HepG2 (cell line): ENCODE measurements around the gene NOL4L. TPM values are rescaled to one million over a fixed set of nuclear protein-coding genes. Genes with fewer than 3 reads are reported as not detected.

Experiments used
- ATF1 ChIP-seq: IDR thresholded peaks from 2 replicates; pipeline ENCODE4 v1.6.1; 2016; ENCODE audit warnings: mild to moderate bottlenecking, control low read depth
- ATM ChIP-seq: fragments of 450-650 bp; IDR thresholded peaks from 2 replicates; pipeline ENCODE4 v1.7.1; 2017; ENCODE audit warnings: mild to moderate bottlenecking, borderline replicate concordance
- CREBL2 ChIP-seq: sonication (generic); formaldehyde crosslinking; IDR thresholded peaks from 2 replicates; pipeline ENCODE4 v1.8.1; 2023; ENCODE audit warnings: missing genetic modification reagents, mild to moderate bottlenecking, borderline replicate concordance
- DMTF1 ChIP-seq: sonication (generic); formaldehyde crosslinking; IDR thresholded peaks from 2 replicates; pipeline ENCODE4 v1.4.0; 2020; ENCODE audit warnings: mild to moderate bottlenecking, missing genetic modification reagents
- FLYWCH1 ChIP-seq: sonication (generic); formaldehyde crosslinking; IDR thresholded peaks from 2 replicates; pipeline ENCODE4 v1.8.1; 2023; ENCODE audit warnings: mild to moderate bottlenecking, missing genetic modification reagents
- NFYC ChIP-seq: IDR thresholded peaks from 2 replicates; pipeline ENCODE4 v1.6.1; 2016; ENCODE audit warnings: missing genetic modification reagents, missing compliant biosample characterization
- SALL1 ChIP-seq: sonication (generic); formaldehyde crosslinking; IDR thresholded peaks from 2 replicates; pipeline ENCODE4 v1.8.0; 2022; ENCODE audit warnings: mild to moderate bottlenecking, missing genetic modification reagents
- SKI ChIP-seq: fragments of 450-650 bp; IDR thresholded peaks from one replicate; pipeline ENCODE4 v1.6.1; 2018; ENCODE audit warnings: mild to moderate bottlenecking; ENCODE audit not compliant: partially characterized antibody
- ZNF124 ChIP-seq: sonication (generic); formaldehyde crosslinking; IDR thresholded peaks from 2 replicates; pipeline ENCODE4 v1.4.0; 2020; ENCODE audit warnings: missing genetic modification reagents
- ZNF614 ChIP-seq: IDR thresholded peaks from 2 replicates; pipeline ENCODE4 v1.6.1; 2018; ENCODE audit warnings: missing biosample characterization, missing genetic modification reagents, inconsistent platforms, borderline replicate concordance
- ZNF619 ChIP-seq: sonication (generic); formaldehyde crosslinking; IDR thresholded peaks from 2 replicates; pipeline ENCODE4 v1.4.0; 2020; ENCODE audit warnings: mild to moderate bottlenecking, missing genetic modification reagents
- ZNF747 ChIP-seq: sonication (generic); formaldehyde crosslinking; IDR thresholded peaks from 2 replicates; pipeline ENCODE4 v1.8.1; 2023; ENCODE audit warnings: missing genetic modification reagents, mild to moderate bottlenecking, borderline replicate concordance
- ZNF776 ChIP-seq: sonication (generic); formaldehyde crosslinking; IDR thresholded peaks from 2 replicates; pipeline ENCODE4 v1.4.0; 2020; ENCODE audit warnings: mild to moderate bottlenecking, missing genetic modification reagents
- polyA plus RNA-seq, 8 experiments: library from polyadenylated mRNA; depleted of rRNA in 3 of 8; stranded (reverse) in 7 of 8; unstranded in 1 of 8; fragments of >200 nt; fragmentation: Illumina TruSeq in 4 of 8; extraction: Trizol in 4 of 8; gene quantifications; 2 replicates each; pipeline versions ENCODE4 v1.2.1 to v1.2.3, GENCODE V29; 2011 to 2016; ENCODE audit warnings: low read depth in 4 of 8, missing spikeins in 1 of 8, mixed read lengths in 1 of 8; ENCODE audit not compliant: insufficient read depth in 1 of 8
- total RNA-seq, 5 experiments: library from RNA; depleted of rRNA; stranded (reverse); fragments of >200 nt; fragmentation: Illumina TruSeq; extraction: Trizol; gene quantifications; 2 replicates each; pipeline ENCODE4 v1.2.3, GENCODE V29; 2016; ENCODE audit warnings: low read depth in 1 of 5
- TF ChIP-seq, protein P1 (sequence below): sonication (generic); formaldehyde crosslinking; IDR thresholded peaks from 2 replicates; pipeline ENCODE4 v1.5.0; 2020; ENCODE audit warnings: mild to moderate bottlenecking, missing genetic modification reagents, borderline replicate concordance
- TF ChIP-seq, protein P2 (sequence below): sonication (generic); formaldehyde crosslinking; IDR thresholded peaks from 2 replicates; pipeline ENCODE4 v1.4.0; 2020; ENCODE audit warnings: missing genetic modification reagents

The NOL4L gene
- total and polyA plus RNA-seq, 2 of the 13 experiments (the other 11 are each of a cell fraction or from before 2014, with no cell fraction given): 16.6 to 35.4 TPM

DNA sequence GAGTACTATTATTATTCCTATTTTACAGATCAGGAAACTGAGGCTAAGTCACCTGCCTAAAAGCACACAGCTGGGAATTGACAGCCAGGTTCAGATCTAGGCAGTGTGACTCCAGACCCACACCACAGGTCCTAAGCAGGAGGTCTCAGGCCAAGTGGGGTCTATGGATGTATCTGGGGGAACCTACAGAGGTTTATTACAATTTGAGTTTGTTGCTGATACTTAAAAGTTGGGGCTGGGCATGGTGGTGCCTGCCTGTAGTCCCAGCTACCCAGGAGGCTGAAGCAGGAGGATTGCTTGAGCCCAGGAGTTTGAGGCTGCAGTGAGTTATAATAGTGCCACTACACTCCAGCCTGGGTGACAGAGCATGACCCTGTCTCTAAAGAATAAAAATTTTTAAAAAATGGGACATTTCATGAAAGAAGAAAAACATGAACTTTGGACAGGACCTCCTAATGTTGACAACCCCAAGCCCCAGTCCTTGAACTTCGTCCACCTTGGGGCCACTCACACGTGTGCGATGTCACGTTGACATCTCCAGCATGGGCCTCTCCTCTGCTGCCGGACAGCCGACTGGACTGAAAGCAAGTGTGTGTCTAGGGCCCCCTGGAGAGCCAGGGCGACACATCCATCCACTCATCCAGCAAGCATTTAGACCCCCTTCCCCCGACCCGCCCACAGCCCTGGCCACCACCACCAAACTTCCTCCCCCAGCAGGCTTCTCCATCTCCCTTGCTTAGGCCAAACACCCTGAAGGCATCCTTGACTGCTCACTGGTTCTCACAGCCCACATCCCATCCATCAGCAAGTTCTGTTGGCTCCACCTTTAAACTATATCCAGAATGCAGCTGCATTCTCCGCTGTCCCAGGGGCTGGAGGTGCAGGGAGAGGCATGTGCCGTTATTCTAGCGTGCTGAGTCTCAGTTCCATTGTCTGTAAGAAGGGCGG, 40.0 kb downstream of the NOL4L start (continued):
- TF ChIP-seq, protein P1, sequence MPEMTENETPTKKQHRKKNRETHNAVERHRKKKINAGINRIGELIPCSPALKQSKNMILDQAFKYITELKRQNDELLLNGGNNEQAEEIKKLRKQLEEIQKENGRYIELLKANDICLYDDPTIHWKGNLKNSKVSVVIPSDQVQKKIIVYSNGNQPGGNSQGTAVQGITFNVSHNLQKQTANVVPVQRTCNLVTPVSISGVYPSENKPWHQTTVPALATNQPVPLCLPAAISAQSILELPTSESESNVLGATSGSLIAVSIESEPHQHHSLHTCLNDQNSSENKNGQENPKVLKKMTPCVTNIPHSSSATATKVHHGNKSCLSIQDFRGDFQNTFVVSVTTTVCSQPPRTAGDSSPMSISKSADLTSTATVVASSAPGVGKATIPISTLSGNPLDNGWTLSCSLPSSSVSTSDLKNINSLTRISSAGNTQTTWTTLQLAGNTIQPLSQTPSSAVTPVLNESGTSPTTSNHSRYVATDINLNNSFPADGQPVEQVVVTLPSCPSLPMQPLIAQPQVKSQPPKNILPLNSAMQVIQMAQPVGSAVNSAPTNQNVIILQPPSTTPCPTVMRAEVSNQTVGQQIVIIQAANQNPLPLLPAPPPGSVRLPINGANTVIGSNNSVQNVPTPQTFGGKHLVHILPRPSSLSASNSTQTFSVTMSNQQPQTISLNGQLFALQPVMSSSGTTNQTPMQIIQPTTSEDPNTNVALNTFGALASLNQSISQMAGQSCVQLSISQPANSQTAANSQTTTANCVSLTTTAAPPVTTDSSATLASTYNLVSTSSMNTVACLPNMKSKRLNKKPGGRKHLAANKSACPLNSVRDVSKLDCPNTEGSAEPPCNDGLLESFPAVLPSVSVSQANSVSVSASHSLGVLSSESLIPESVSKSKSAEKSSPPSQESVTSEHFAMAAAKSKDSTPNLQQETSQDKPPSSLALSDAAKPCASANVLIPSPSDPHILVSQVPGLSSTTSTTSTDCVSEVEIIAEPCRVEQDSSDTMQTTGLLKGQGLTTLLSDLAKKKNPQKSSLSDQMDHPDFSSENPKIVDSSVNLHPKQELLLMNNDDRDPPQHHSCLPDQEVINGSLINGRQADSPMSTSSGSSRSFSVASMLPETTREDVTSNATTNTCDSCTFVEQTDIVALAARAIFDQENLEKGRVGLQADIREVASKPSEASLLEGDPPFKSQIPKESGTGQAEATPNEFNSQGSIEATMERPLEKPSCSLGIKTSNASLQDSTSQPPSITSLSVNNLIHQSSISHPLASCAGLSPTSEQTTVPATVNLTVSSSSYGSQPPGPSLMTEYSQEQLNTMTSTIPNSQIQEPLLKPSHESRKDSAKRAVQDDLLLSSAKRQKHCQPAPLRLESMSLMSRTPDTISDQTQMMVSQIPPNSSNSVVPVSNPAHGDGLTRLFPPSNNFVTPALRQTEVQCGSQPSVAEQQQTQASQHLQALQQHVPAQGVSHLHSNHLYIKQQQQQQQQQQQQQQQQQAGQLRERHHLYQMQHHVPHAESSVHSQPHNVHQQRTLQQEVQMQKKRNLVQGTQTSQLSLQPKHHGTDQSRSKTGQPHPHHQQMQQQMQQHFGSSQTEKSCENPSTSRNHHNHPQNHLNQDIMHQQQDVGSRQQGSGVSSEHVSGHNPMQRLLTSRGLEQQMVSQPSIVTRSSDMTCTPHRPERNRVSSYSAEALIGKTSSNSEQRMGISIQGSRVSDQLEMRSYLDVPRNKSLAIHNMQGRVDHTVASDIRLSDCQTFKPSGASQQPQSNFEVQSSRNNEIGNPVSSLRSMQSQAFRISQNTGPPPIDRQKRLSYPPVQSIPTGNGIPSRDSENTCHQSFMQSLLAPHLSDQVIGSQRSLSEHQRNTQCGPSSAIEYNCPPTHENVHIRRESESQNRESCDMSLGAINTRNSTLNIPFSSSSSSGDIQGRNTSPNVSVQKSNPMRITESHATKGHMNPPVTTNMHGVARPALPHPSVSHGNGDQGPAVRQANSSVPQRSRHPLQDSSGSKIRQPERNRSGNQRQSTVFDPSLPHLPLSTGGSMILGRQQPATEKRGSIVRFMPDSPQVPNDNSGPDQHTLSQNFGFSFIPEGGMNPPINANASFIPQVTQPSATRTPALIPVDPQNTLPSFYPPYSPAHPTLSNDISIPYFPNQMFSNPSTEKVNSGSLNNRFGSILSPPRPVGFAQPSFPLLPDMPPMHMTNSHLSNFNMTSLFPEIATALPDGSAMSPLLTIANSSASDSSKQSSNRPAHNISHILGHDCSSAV (CRISPR knock-in tag): no peak
- TF ChIP-seq SKI: peak; percentile 96
- TF ChIP-seq ZNF124 (CRISPR knock-in tag): peak; percentile 81; the same call in 1 of the 2 replicates
- TF ChIP-seq ZNF747 (CRISPR knock-in tag): peak; percentile 95; the same call in 1 of the 2 replicates
- no peak; the same call in 1 of the 2 replicates for TF ChIP-seq NFYC (CRISPR knock-in tag)
- no peak for TF ChIP-seq FLYWCH1 (CRISPR knock-in tag)
- 0 out of 2 replicates have a peak, but pooled peaks have one; percentile 8 for TF ChIP-seq DMTF1 (CRISPR knock-in tag)
- TF ChIP-seq ATM: no peak
- peak; percentile 76; the same call in 1 of the 2 replicates for TF ChIP-seq ZNF776 (CRISPR knock-in tag)
- peak; percentile 100 for TF ChIP-seq SALL1
- TF ChIP-seq ZNF619 (CRISPR knock-in tag): peak; percentile 77
- TF ChIP-seq ZNF614 (CRISPR knock-in tag): peak; percentile 95
- TF ChIP-seq CREBL2 (CRISPR knock-in tag): peak; percentile 81; the same call in 1 of the 2 replicates
- no peak; the same call in 1 of the 2 replicates for TF ChIP-seq ATF1 (CRISPR knock-in tag)
- TF ChIP-seq, protein P2, sequence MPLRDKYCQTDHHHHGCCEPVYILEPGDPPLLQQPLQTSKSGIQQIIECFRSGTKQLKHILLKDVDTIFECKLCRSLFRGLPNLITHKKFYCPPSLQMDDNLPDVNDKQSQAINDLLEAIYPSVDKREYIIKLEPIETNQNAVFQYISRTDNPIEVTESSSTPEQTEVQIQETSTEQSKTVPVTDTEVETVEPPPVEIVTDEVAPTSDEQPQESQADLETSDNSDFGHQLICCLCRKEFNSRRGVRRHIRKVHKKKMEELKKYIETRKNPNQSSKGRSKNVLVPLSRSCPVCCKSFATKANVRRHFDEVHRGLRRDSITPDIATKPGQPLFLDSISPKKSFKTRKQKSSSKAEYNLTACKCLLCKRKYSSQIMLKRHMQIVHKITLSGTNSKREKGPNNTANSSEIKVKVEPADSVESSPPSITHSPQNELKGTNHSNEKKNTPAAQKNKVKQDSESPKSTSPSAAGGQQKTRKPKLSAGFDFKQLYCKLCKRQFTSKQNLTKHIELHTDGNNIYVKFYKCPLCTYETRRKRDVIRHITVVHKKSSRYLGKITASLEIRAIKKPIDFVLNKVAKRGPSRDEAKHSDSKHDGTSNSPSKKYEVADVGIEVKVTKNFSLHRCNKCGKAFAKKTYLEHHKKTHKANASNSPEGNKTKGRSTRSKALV (CRISPR knock-in tag): peak; percentile 69; the same call in 1 of the 2 replicates
